Psoas muscle (tissue), 8 donors: Measurements from ENCODE around the gene RNU6-9. TPM values are rescaled to one million over a fixed set of nuclear protein-coding genes. Genes with fewer than 3 reads are reported as not detected.

Source experiments
- ATAC-seq, 4 donors: fragments of 200-7000 bp; cut with Tn5 transposase; one replicate each; pipeline ENCODE4 v1.9.1; 2020; ENCODE audit warnings: moderate library complexity in 3 of 4, mild to moderate bottlenecking in 2 of 4
- DNase-seq, 2 donors: peaks; one replicate each; pipeline ENCODE4 v3.0.0-alpha.2; 2020
- H3K27ac ChIP-seq: fragments of 200-600 bp; one replicate; pipeline ENCODE4 v1.8.0; 2022
- H3K27me3 ChIP-seq, 3 donors: fragments of 200-600 bp in 1 of 3; one replicate each; pipeline versions ENCODE4 v1.6.1 to v1.8.0; 2013 to 2022; ENCODE audit warnings: low read length in 2 of 3, mild to moderate bottlenecking in 2 of 3, moderate library complexity in 1 of 3; ENCODE audit not compliant: insufficient read depth in 3 of 3
- H3K36me3 ChIP-seq, 2 donors: fragments of 200-600 bp in 1 of 2; one replicate each; pipeline versions ENCODE4 v1.6.1 to v1.8.0; 2013 to 2022; ENCODE audit warnings: low read depth in 1 of 2, mild to moderate bottlenecking in 1 of 2, moderate library complexity in 1 of 2; ENCODE audit not compliant: insufficient read depth in 1 of 2
- H3K4me1 ChIP-seq: fragments of 200-600 bp; one replicate; pipeline ENCODE4 v1.8.0; 2022
- H3K4me3 ChIP-seq: fragments of 200-600 bp; one replicate; pipeline ENCODE4 v1.8.0; 2022; ENCODE audit warnings: mild to moderate bottlenecking
- H3K9me3 ChIP-seq: fragments of 200-600 bp; one replicate; pipeline ENCODE4 v1.8.0; 2022
- CTCF ChIP-seq: fragments of 200-600 bp; IDR thresholded peaks from one replicate; pipeline ENCODE4 v1.8.0; 2022; ENCODE audit warnings: antibody characterized with exemption
- WGBS, 3 donors: extraction: QIAGEN DNeasy Blood & Tissue Kit; methylation state at CpG; one replicate each; pipeline versions ENCODE4 v1.1.6 to v1.1.7; 2013; 5-methylcytosine and 5-hydroxymethylcytosine counted together
- intact Hi-C, 2 donors: fragments of 100-400 bp; cut with DNase I; formaldehyde crosslinking; loops; one replicate each; pipeline versions ENCODE4 v1.11.0 to v1.14.2; 2022
- polyA plus RNA-seq, 3 donors: library from polyadenylated mRNA; stranded (reverse); fragments of 200-250 nt; gene quantifications; one replicate each; pipeline ENCODE4 v1.2.3, GENCODE V29; 2013
- total RNA-seq, 4 donors: library from RNA; stranded (reverse); fragmentation: NEBNext Ultra II Directional in 2 of 4; extraction: Animal tissue kit (Norgen Biotek cat#: 25700) in 2 of 4; gene quantifications; one replicate each; pipeline versions ENCODE4 v1.2.1 to v1.2.4, GENCODE V29; 2021 to 2023
- donor health status: healthy with polysubstance abuse.
- donor health status: DM: no; HTN: no; CAD: no; lungs with moderate emphysema.
- donor health status: Bipolar disorder and iron deficiency.
- donor health status: healthy.
- donor health status: DM: yes; HTN: yes; CAD: no.
- donor health status: DM: no; HTN: no; CAD: no.
- donor health status: DM: no; HTN: no; CAD: no.
- donor health status: DM: yes; HTN: yes; CAD: no.

The RNU6-9 gene
- total and polyA plus RNA-seq, 7 donors = not detected

- intact Hi-C loops = no loop called here
- H3K9me3 ChIP-seq = no peaks in the 10 kb centered on the region
- no peak overlapping the region for H3K27ac ChIP-seq
- no peaks in the 10 kb centered on the region for H3K27me3 ChIP-seq
- ATAC-seq (peak in 2 of 4 donors; percentile 43 to 49), DNase-seq (peak; percentile 60 to 84)
- H3K4me1 ChIP-seq = no peaks in the 10 kb centered on the region
- H3K36me3 ChIP-seq = peaks cover 0 to 70% of the 10 kb centered on the region in 2 donors
- no peak for TF ChIP-seq CTCF
- 72 to 83% (median 78%) methylated on average over 26 to 27 of the region's 27 CpGs for WGBS, 3 donors
- H3K4me3 ChIP-seq = no peak overlapping the region
Observed at GRCh38 chr19:872266-872951, 20.9 kb upstream of the RNU6-9 start.

- DNase-seq (peak in 1 of 2 donors; percentile 59), ATAC-seq (peak in 1 of 4 donors; percentile 30)
- Histone ChIP-seq H3K36me3 (peaks cover 0 to 63% of the 10 kb centered on the region in 2 donors), H3K4me1 (no peaks in the 10 kb centered on the region), H3K27me3 (no peaks in the 10 kb centered on the region), H3K4me3 (no peak overlapping the region), H3K27ac (no peak overlapping the region), H3K9me3 (no peaks in the 10 kb centered on the region)
- intact Hi-C loops = no loop called here
- TF ChIP-seq CTCF = no peak
- 90 to 92% (median 92%) methylated on average over 6 to 13 of the region's 13 CpGs for WGBS, 3 donors
Observed at GRCh38 chr19:873084-873483, 20.2 kb upstream of the RNU6-9 start.

- no peak for DNase-seq
- no peak for ATAC-seq
- Histone ChIP-seq H3K4me3 (no peak overlapping the region), H3K27me3 (no peaks in the 10 kb centered on the region), H3K4me1 (no peaks in the 10 kb centered on the region), H3K36me3 (peaks cover 0 to 58% of the 10 kb centered on the region in 2 donors), H3K27ac (no peak overlapping the region), H3K9me3 (no peaks in the 10 kb centered on the region)
- no peak for TF ChIP-seq CTCF
- whole genome bisulfite sequencing, 3 donors = 79 to 85% (median 84%) methylated on average over 22 of the region's 22 CpGs
- intact Hi-C loops = no loop called here
Observed at GRCh38 chr19:873561-874041, 19.7 kb upstream of the RNU6-9 start.

- peaks cover 0 to 48% of the 10 kb centered on the region in 2 donors for H3K36me3 ChIP-seq
- 88 to 93% (median 92%) methylated on average over 26 to 28 of the region's 28 CpGs for WGBS, 3 donors
- no peak for ATAC-seq
Observed at GRCh38 chr19:875265-875879, 17.9 kb upstream of the RNU6-9 start.

More at GRCh38 chr19:875265-875879, 17.9 kb upstream of the RNU6-9 start:
- H3K27me3 ChIP-seq = no peaks in the 10 kb centered on the region
- H3K9me3 ChIP-seq = no peaks in the 10 kb centered on the region
- no peaks in the 10 kb centered on the region for H3K4me1 ChIP-seq
- intact Hi-C loops = no loop called here
- H3K4me3 ChIP-seq = no peak overlapping the region
- DNase-seq = no peak
- no peak overlapping the region for H3K27ac ChIP-seq
- TF ChIP-seq CTCF = no peak
